HL-60 (cell line): ENCODE measurements around the gene ALG6.
A peak's percentile ranks its signal among the peaks of the same experiment; 100 is the strongest.

Experiments used
- DNase-seq, 2 experiments: peaks; one replicate each; pipeline ENCODE4 v3.0.0-alpha.2; 2010 to 2020; ENCODE audit warnings: low read depth in 1 of 2, low spot score in 1 of 2
- H3K27ac ChIP-seq: fragments of 250-450 bp; sonication (Bioruptor Pico); replicated peaks from 2 replicates; pipeline ENCODE4 v1.5.1; 2020; ENCODE audit warnings: mild to moderate bottlenecking, moderate library complexity
- H3K27me3 ChIP-seq: fragments of 250-450 bp; sonication (Bioruptor Pico); 2 replicates; pipeline ENCODE4 v1.5.1; 2021; ENCODE audit warnings: mild to moderate bottlenecking, moderate library complexity; ENCODE audit not compliant: insufficient read depth, poor library complexity, severe bottlenecking
- H3K4me3 ChIP-seq: replicated peaks from 2 replicates; pipeline ENCODE4 v1.5.1; 2011; ENCODE audit warnings: mild to moderate bottlenecking, control low read depth, low read length; ENCODE audit not compliant: insufficient read depth
- CTCF ChIP-seq: IDR thresholded peaks from one replicate; pipeline ENCODE4 v1.5.1; 2011; ENCODE audit warnings: low read length, control low read depth, inconsistent platforms; ENCODE audit not compliant: insufficient read depth
- GABPA ChIP-seq: IDR thresholded peaks from 2 replicates; pipeline ENCODE4 v1.6.1; 2012; ENCODE audit warnings: low read depth
- POLR2AphosphoS5 ChIP-seq: IDR thresholded peaks from 2 replicates; pipeline ENCODE4 v1.6.1; 2012; ENCODE audit warnings: low read depth
- REST ChIP-seq: IDR thresholded peaks from 2 replicates; pipeline ENCODE4 v1.6.1; 2012; ENCODE audit warnings: low read depth; ENCODE audit not compliant: insufficient replicate concordance
- SPI1 ChIP-seq: IDR thresholded peaks from 2 replicates; pipeline ENCODE4 v1.6.1; 2012; ENCODE audit warnings: low read depth, mild to moderate bottlenecking, borderline replicate concordance

Gene ALG6

GRCh38 chr1:63321785-63322113 lies 45.7 kb upstream of the ALG6 start:
- TF ChIP-seq REST (no peak), POLR2AphosphoS5 (no peak), SPI1 (no peak), CTCF (no peak), GABPA (no peak)
- Histone ChIP-seq H3K27me3 (peaks cover 78% of the 10 kb centered on the region), H3K4me3 (peak overlapping the region; percentile 57), H3K27ac (no peak overlapping the region)
- no peak for DNase-seq

- H3K4me3 ChIP-seq, result peak within 1 kb of the TSS; percentile 57
- H3K27me3 ChIP-seq, result peaks cover 83% of the 10 kb centered on the region
- H3K27ac ChIP-seq, result no peak within 1 kb of the TSS
- peak; percentile 26 to 28 for DNase-seq
- TF ChIP-seq CTCF (no peak), POLR2AphosphoS5 (no peak), REST (no peak), GABPA (no peak), SPI1 (no peak)
These were observed 45.1 kb upstream of the ALG6 start, which contains the start of gene FOXD3 for GRCh38 chr1:63322114-63322943. FOXD3 (plus strand) TSS chr1:63322567; CDS start chr1:63323059, 492 bp downstream.

GRCh38 chr1:63322944-63323864 lies 44.2 kb upstream of the ALG6 start:
- H3K4me3 ChIP-seq, result peak overlapping the region; percentile 57
- DNase-seq, result peak in 1 of 2 experiments; percentile 41
- H3K27ac ChIP-seq, result no peak overlapping the region
- peaks cover 81% of the 10 kb centered on the region for H3K27me3 ChIP-seq
- TF ChIP-seq CTCF (no peak), REST (no peak), SPI1 (no peak), GABPA (no peak), POLR2AphosphoS5 (no peak)
